ENCODE data around the gene CPZ. TPM values are rescaled to one million over a fixed set of nuclear protein-coding genes. Genes with fewer than 3 reads are reported as not detected.

The CPZ gene
- total RNA-seq, 3 donors from 2014 or later = 2.9 to 13.4 (median 7.5) TPM

- intact Hi-C loops (cut with DNase I; ENCODE audit: low total_unique reads) = no loop called here
- Histone ChIP-seq H3K36me3 (no peaks in the 10 kb centered on the region), H3K27ac (no peak overlapping the region), H3K4me3 (no peak overlapping the region), H3K27me3 (peaks cover 0 to 5% of the 10 kb centered on the region in 2 donors), H3K4me1 (no peaks in the 10 kb centered on the region), H3K9me3 (no peaks in the 10 kb centered on the region)
- DNase-seq (ENCODE audit: low spot score in 2 of 2) = peak in 1 of 2 donors; percentile 31
- no peak for TF ChIP-seq POLR2AphosphoS5 (IDR thresholded peaks at IDR 0.05)
- TF ChIP-seq CTCF (IDR thresholded peaks at IDR 0.05) = no peak
- TF ChIP-seq POLR2A (IDR thresholded peaks at IDR 0.05) = no peak
Observed at GRCh38 chr4:8657381-8658088, 65.0 kb downstream of the CPZ start.

DNA sequence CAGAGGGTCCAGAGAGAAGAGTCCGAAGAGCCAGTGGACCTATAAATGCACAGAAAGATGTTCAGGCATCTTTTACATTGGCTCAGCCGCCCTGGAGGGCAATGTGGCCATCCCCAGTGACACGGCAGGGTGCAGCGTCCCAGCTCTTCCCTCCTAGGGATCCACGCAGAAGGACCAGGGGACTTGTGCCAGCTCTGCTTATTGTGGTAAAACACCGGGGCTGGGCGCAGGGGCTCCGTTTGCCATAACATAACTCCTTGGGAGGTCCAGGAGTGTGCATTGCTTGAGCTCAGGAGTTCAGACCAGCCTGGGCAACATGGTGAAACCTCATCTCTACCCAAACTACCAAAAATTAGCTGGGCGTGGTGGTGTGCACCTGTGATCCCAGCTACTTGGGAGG, 70.2 kb downstream of the CPZ start:
- Histone ChIP-seq H3K36me3 (no peaks in the 10 kb centered on the region), H3K4me3 (no peak overlapping the region), H3K9me3 (peaks cover 0 to 1% of the 10 kb centered on the region in 2 donors), H3K4me1 (no peaks in the 10 kb centered on the region), H3K27ac (no peak overlapping the region), H3K27me3 (peaks cover 0 to 18% of the 10 kb centered on the region in 2 donors)
- intact Hi-C loops (cut with DNase I; ENCODE audit: low total_unique reads) = loop anchor here (5.0 kb wide), 1 partner anchor 610 kb away; no protein-coding TSS in a partner anchor
- TF ChIP-seq POLR2AphosphoS5 (IDR thresholded peaks at IDR 0.05) (no peak), CTCF (IDR thresholded peaks at IDR 0.05) (no peak), POLR2A (IDR thresholded peaks at IDR 0.05) (no peak)
- DNase-seq (ENCODE audit: low spot score in 2 of 2) = no peak

DNA sequence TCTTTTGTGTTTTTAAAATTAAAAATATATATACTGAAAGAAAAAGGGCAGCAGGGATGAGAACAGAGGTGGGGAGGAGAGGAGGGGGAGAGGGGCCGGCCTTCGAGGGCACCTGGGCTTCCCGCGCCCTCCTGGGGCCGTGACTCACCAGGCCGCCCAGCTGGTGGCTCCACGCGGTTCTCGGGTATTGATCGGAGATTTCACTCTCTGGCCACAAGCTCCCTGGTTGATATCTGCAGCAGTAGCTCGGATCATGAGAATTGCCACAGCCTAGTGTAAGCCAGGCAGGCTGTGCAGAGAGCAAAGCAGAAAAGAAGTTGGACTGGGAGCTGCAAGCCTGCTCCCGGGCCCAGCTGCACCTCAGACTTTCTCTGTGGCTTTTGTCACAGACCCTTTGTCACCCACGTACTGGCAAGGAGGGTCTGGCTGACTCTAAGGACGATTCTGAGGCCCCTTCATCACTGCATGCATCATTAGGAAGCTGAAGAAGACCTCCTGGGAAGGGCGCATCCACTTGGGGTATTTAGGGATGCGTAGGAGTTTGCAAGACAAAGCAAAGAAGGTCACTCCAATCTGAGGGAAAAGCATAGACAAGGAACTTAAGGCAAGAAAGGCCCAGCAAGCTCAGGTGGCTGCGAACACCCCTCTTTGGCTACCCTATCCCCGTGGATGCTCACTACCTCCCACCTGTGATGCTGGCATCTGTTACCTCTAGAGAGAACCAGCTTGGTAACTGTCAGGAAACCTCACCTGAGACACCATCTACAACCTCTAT, 71.7 kb downstream of the CPZ start:
- TF ChIP-seq CTCF (IDR thresholded peaks at IDR 0.05) (no peak), POLR2AphosphoS5 (IDR thresholded peaks at IDR 0.05) (no peak), POLR2A (IDR thresholded peaks at IDR 0.05) (no peak)
- peaks cover 0 to 18% of the 10 kb centered on the region in 2 donors for H3K27me3 ChIP-seq
- intact Hi-C loops (cut with DNase I; ENCODE audit: low total_unique reads) = loop anchor here (5.0 kb wide), 1 partner anchor 612 kb away; no protein-coding TSS in a partner anchor

GRCh38 chr4:8664976-8665375, 72.4 kb downstream of the CPZ start:
- no peaks in the 10 kb centered on the region for H3K36me3 ChIP-seq
- no peaks in the 10 kb centered on the region for H3K4me1 ChIP-seq
- H3K4me3 ChIP-seq = no peak overlapping the region
- intact Hi-C loops (cut with DNase I; ENCODE audit: low total_unique reads) = loop anchor here (5.0 kb wide), 1 partner anchor 613 kb away; no protein-coding TSS in a partner anchor
- TF ChIP-seq POLR2AphosphoS5 (IDR thresholded peaks at IDR 0.05) = no peak
- H3K27me3 ChIP-seq = peaks cover 0 to 18% of the 10 kb centered on the region in 2 donors
- DNase-seq (ENCODE audit: low spot score in 2 of 2) = no peak
- H3K9me3 ChIP-seq = peaks cover 0 to 7% of the 10 kb centered on the region in 2 donors
- H3K27ac ChIP-seq = no peak overlapping the region

More for the DNA sequence above, 71.7 kb downstream of the CPZ start:
- H3K27ac ChIP-seq = no peak overlapping the region
- H3K9me3 ChIP-seq = peaks cover 0 to 7% of the 10 kb centered on the region in 2 donors
- H3K4me3 ChIP-seq = no peak overlapping the region
- no peaks in the 10 kb centered on the region for H3K36me3 ChIP-seq
- DNase-seq (ENCODE audit: low spot score in 2 of 2) = no peak
- H3K4me1 ChIP-seq = no peaks in the 10 kb centered on the region

GRCh38 chr4:8665406-8666360, 73.1 kb downstream of the CPZ start:
- H3K4me3 ChIP-seq = no peak overlapping the region
- peaks cover 0 to 18% of the 10 kb centered on the region in 2 donors for H3K27me3 ChIP-seq
- intact Hi-C loops (cut with DNase I; ENCODE audit: low total_unique reads) = no loop called here
- H3K36me3 ChIP-seq = no peaks in the 10 kb centered on the region
- peaks cover 0 to 7% of the 10 kb centered on the region in 2 donors for H3K9me3 ChIP-seq
- no peak for TF ChIP-seq POLR2A (IDR thresholded peaks at IDR 0.05)
- TF ChIP-seq CTCF (IDR thresholded peaks at IDR 0.05) = no peak
- no peak for TF ChIP-seq POLR2AphosphoS5 (IDR thresholded peaks at IDR 0.05)
- no peaks in the 10 kb centered on the region for H3K4me1 ChIP-seq
- no peak overlapping the region for H3K27ac ChIP-seq
- no peak for DNase-seq (ENCODE audit: low spot score in 2 of 2)

Data from breast epithelium (tissue), 4 donors.